Sigmoid colon (tissue), 4 donors: ENCODE data around the gene LRCH2.

Experiments
- CTCF ChIP-seq, 4 experiments: fragments of 450-650 bp in 3 of 4; fragments of 200-600 bp in 1 of 4; IDR thresholded peaks; one replicate each; pipeline ENCODE4 v1.5.1; 2016 to 2019; ENCODE audit warnings: antibody characterized with exemption in 4 of 4, mild to moderate bottlenecking in 3 of 4, moderate library complexity in 2 of 4
- POLR2AphosphoS5 ChIP-seq, 4 donors: sonication (generic); formaldehyde crosslinking; IDR thresholded peaks; one replicate each; pipeline ENCODE4 v1.6.1; 2017; ENCODE audit warnings: antibody characterized with exemption in 4 of 4

GRCh38 chrX:115098897-115099296 lies 135.0 kb downstream of the LRCH2 start:
- TF ChIP-seq CTCF (IDR thresholded peaks at IDR 0.05) (no peak), POLR2AphosphoS5 (IDR thresholded peaks at IDR 0.05) (no peak)
